GM21528 (cell line): Measurements from ENCODE around the gene NOL7.

ENCODE experiments used
- ATAC-seq: cut with Tn5 transposase; IDR thresholded peaks from one replicate; pipeline ENCODE4 v1.9.1; 2021; ENCODE audit warnings: mild to moderate bottlenecking, moderate library complexity; ENCODE audit not compliant: unreplicated experiment, low FRiP score

Gene NOL7

DNA sequence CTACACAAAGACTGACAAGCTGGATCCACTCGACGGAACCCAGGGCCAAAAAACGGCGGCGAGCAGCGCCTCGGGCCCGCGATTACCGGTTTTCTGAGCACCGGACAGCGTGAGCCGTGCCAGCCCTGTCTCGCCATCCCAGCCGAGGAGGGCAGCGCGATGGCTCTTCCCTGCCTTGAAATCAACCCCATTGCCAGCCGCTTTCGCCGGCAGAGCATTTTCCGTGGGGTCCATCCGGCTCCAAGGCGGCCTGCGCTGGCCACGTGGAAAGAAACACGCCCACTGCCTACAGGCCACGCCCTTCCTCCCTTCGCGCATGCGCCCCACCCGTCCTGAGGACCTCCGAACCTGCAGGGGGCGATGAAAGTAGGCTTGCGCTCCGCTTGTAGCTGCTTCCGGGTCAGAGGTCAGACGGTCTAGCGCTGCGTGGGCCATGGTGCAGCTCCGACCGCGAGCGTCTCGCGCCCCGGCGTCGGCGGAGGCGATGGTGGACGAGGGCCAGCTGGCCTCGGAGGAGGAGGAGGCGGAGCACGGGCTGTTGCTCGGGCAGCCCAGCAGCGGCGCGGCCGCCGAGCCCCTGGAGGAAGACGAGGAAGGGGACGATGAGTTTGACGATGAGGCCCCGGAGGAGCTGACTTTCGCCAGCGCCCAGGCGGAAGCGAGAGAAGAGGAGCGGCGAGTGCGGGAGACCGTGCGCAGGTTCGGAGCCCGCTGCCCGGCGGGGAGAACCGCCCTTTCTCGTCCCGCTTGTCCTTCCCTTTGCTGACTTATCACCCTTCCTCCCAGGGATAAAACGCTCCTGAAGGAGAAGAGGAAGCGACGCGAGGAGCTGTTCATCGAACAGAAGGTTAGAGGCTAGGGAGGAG is at the start of gene NOL7:
Gene NOL7 (plus strand): TSS at position 410 of the 866 bp plus-strand sequence. CDS start 24 bp downstream, at position 434.
- ATAC-seq, result peak; percentile 88

- no peak for ATAC-seq
Measured at GRCh38 chr6:13565921-13566320, 49.2 kb upstream of the NOL7 start.

- no peak for ATAC-seq
Measured at GRCh38 chr6:13566500-13566899, 48.6 kb upstream of the NOL7 start.

DNA sequence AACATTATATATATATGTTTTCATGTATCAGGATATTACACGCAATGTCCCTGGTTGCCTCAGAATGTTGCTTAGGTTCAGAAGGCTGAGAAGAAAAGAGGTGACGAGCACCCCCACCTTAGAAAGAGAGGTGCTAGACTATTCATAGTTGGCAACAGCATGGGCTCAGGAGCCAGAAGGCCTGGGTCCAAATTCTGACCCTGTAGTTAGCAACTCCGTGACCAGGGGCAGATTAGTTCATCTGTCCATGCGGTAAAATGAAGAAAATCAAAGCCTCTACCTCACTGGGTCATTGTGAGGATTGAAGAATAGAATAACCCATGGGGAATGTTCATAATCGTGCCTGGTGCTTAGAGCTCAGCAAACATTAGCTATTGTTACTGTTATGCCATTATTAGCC is 46.2 kb upstream of the NOL7 start:
- ATAC-seq, result no peak

DNA sequence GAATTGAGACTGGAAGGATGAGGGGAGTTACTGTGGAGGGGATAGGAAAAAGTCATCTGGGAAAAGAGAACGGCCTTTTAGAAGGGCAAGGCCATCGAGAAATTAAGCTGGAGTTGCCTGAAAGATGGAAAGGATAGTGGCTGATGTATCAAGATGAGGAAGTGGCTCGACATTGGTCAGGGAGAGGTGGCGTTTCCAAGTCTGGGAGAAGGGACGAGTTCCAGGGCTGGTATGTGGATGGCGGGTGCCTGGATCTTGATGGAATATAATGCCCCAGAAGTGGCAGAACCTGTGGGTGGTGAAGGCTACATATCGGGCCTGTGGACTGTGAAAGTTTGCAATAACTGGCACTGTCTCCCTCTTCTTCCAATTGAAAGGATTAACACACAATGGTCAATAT is 42.9 kb upstream of the NOL7 start:
- no peak for ATAC-seq

DNA sequence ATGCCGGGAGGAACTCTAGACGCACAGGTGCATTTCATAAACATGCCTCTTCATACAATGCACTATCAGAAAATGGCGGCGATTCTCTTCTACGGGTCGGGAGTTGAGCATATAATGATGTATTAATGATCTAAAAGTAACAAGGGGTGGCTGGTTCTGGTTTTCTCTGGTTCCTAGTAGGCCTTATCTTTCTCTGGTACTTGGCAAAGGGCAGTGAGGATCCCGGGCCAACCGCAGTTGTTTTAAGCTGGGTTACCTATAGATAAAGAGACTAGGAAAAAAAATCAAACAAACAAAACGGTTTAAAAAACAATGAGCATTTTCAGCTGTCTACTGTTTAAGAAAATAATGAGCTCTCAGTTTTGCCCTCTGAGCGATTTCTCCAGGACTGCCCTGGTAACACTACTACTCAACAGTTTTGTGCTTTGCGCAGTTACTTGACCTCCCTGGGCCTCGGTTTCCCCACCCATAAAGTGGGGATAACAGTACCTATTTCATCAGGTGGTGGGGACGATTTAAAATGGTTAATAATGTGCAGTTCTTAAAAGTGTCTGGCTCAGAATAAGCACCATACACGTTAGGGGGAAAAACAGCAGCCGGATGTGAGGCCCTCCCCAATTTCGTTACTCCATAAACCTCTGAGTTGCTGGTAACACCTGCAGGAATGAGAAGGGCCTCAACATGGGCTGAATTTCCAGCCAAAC is 42.0 kb upstream of the NOL7 start:
- ATAC-seq, result no peak

- ATAC-seq, result no peak
Measured at GRCh38 chr6:13573669-13574110, 41.4 kb upstream of the NOL7 start.

DNA sequence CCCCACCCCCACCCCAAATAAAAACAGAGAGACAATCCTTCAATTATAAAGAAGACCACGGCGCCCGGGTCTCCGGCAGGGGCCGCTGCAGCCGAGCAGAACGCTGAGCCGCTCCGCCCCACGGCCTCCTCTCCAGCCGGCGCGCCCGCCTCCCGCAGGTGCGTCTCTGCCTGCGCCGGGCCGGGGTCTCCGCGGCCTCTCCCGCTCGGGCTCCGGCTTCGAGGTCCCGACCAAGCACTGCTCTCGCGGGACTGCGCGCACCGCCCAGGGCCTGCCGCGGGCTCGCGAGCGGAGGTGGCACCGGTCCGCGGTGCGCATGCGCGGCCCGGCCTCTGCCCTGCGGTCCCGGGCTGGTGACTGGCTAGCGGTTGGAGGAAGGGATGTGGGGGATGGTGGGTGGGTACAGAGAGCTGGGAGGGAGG is 41.0 kb upstream of the NOL7 start:
- ATAC-seq, result peak; percentile 74

DNA sequence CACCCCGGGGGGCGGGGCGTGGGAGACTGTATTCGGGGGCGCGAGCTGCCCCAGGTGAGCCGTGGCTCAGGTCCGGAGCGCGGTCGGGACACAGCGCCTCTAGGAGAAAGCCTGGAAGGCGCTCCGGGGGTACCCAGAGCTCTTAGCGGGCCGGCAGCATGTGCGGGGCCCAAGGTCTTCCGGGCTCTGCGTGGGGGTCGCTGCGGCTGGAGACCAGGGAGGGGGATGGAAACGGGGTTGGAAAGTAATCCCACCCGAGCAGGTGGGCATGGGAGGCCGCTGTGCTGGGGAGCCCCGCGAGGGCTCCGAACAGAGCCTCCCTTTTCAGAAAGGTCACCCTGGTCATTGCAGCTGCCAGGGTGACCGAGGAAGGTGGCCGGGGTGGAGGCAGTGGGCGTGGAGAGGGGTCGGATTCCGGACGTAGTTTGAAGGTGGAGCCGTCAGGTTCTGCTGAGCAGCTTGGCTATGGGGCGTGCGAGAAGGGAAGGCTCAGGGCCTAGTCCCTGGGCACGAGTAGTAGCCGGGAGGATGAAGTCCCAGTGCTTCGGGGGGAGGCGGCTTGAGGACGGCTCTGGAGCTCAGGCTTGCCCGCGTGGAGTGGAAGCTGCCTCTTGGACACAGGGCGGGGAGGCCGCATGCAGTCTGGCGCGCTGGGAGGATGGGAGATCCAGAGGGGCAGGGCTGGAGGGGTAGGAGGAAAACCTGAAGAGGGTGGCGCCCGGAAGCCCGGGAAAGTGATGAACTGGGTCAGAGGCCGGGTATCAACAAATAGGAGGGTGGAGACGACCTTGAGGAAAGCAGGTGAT is 40.4 kb upstream of the NOL7 start, which contains the start of gene SIRT5:
Gene SIRT5 (plus strand): TSS at position 31 of the 806 bp plus-strand sequence. CDS start 9,510 bp downstream, outside the sequence.
- peak; percentile 78 for ATAC-seq

DNA sequence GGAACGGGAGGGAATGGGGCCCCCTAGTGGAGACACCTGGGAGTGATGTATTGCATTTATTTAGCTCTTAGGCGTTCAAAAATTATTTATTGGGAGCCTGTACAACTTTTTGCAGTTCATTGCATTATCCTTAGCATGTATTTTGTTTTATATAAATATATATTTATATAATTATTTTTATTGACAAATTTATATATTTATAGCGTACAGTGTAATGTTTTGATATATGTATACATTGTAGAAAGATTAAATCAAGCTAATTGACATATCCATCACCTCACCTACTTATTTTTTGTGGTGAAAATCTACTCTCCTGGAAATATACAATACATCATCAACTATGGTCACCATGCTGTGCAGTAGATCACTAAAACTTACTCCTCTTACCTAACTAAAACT is 39.8 kb upstream of the NOL7 start:
- ATAC-seq, result no peak

GRCh38 chr6:13576017-13576416 is 39.1 kb upstream of the NOL7 start:
- ATAC-seq, result no peak

DNA sequence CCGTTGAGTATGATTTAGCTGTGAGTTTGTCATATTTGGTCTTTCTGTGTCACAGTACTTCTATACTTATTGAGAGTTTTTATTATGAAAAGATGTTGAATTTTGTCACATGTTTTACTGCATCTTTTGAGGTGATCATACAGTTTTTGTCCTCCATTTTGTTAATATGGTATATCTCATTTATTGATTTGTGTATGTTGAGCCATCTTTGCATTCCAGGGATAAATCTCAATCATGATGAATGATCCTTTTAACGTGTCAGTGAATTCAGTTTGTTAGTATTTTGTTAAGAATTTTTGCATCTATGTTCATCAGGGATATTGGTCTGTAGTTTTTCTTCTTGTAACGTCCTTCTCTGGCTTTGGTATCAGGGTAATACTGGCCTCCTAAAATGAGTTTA is 37.2 kb upstream of the NOL7 start:
- no peak for ATAC-seq

DNA sequence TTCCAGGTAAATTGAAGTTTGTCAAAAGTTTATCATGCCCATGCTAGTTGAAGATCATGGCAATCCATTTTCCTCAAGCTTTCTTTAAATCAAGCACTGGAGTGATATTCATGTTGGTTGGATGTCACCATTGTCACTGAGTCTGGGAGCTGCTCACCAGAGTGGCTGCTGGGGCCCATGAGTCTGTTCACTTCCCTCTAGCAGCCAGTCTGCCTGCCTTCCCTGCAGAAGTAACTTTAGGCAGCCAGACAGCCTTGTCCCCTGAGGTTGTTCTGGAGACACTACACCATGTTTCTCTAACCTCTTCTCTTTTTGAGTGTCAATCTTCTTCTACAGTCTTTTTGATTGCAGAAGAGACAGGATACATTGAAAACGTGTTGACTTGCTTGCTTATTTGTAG is 35.2 kb upstream of the NOL7 start:
- no peak for ATAC-seq

- no peak for ATAC-seq
Measured at GRCh38 chr6:13581700-13582229, 33.4 kb upstream of the NOL7 start.

DNA sequence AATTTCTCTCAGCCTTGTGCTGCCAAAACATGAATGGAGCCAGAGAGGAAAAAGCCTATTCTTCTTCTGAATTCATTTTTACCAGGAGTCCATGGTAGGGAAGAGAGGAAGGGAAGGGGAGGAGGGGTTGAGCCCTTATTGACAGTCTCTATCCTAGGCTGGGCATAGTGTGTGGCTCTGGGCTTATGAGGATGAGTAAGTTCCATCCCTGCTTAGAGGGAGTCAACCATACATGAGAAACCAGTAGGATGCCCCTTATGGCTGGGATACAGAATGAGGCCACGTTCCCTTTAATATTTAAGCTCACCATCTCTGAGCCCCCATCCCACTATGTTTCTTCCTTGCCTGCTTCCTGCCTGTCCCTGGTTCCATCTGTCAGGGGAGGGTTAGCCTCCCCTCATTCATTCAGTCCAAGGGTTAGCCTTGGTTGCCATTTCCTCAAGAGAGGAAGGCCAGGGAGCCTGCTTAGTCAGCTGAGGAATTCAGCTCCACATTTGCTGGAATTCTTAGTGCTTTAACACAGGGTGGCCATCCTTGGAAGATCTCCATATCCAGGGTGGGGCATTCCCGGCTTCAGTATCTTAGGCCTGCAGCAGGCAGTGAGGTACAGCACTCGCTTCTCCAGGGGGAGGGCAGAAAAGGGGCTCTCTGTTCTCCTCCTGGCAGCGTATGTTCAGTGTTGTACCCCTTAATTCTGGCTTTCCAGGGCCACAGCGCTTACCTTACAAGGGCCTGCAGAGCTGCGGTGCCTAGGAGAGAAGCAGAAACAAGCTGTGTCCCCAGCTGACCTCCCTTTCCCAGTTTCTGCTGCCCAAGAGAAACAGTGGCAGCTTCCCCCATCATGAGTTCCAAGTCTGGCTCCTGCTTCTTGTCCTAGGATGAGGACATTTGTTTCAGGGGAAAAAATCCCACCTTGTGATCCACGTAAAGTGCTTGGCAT is 28.3 kb upstream of the NOL7 start:
- ATAC-seq, result no peak

GRCh38 chr6:13589801-13590200 is 25.3 kb upstream of the NOL7 start:
- ATAC-seq, result no peak

DNA sequence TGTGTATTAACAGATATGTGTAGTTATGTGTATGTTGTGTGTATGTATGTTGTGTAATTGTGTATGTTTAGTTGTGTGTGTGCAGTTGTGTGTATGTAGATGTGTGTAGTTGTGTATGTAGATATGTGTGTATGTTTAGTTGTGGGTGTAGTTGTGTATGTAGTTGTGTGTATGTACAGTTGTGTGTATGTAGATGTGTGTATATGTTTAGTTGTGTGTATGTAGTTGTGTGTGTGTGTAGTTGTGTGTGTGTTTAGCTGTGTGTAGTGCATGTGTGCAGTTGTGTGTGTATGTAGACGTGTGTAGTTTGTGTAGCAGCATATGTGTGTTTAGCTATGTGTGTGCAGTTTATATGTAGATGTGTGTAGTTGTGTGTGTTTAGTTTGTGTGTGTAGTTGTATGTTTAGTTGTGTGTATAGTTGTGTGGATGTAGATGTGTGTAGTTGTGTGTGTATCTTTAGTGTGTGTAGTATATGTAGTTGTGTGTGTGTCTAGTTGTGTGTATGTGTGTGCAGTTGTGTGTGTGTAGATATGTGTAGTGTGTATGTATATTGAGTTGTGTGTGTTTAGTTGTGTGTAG is 24.5 kb upstream of the NOL7 start:
- ATAC-seq, result no peak

GRCh38 chr6:13591205-13591921 is 23.8 kb upstream of the NOL7 start:
- no peak for ATAC-seq
